Uterus (tissue), 4 donors: ENCODE data around the gene CDC42EP4. TPM values are rescaled to one million over a fixed set of nuclear protein-coding genes. Genes with fewer than 3 reads are reported as not detected.

ENCODE experiments used
- DNase-seq, 2 donors: peaks; one replicate each; pipeline ENCODE4 v3.0.0-alpha.2; 2019 to 2020
- H3K27ac ChIP-seq, 2 donors: fragments of 200-600 bp; sonication (generic); 1 replicate in 1 of 2; 2 replicates in 1 of 2; pipeline ENCODE4 v1.5.1; 2016 to 2018
- H3K27me3 ChIP-seq, 2 donors: fragments of 200-600 bp; sonication (generic); one replicate each; pipeline ENCODE4 v1.5.1; 2018 to 2019; ENCODE audit warnings: control low read depth in 1 of 2
- H3K36me3 ChIP-seq, 2 donors: fragments of 200-600 bp; sonication (generic); one replicate each; pipeline ENCODE4 v1.5.1; 2019; ENCODE audit warnings: control low read depth in 1 of 2
- H3K4me1 ChIP-seq, 2 donors: fragments of 200-600 bp; sonication (generic); one replicate each; pipeline ENCODE4 v1.5.1; 2018 to 2019; ENCODE audit warnings: control low read depth in 1 of 2
- H3K4me3 ChIP-seq, 2 donors: fragments of 200-600 bp; sonication (generic); 1 replicate in 1 of 2; 2 replicates in 1 of 2; pipeline ENCODE4 v1.5.1; 2018 to 2019; ENCODE audit warnings: mild to moderate bottlenecking in 1 of 2
- H3K9me3 ChIP-seq, 2 donors: fragments of 200-600 bp; sonication (generic); one replicate each; pipeline ENCODE4 v1.5.1; 2019; ENCODE audit warnings: control low read depth in 1 of 2
- POLR2A ChIP-seq, 2 donors: fragments of 450-650 bp; IDR thresholded peaks; one replicate each; pipeline ENCODE4 v1.6.1; 2016; ENCODE audit warnings: antibody characterized with exemption in 2 of 2, mild to moderate bottlenecking in 1 of 2, moderate library complexity in 1 of 2
- intact Hi-C: fragments of 100-400 bp; cut with DNase I; formaldehyde crosslinking; loops from one replicate; pipeline ENCODE4 v1.15.1; 2023; ENCODE audit warnings: low total_unique reads
- total RNA-seq, 4 donors: library from RNA; depleted of rRNA in 3 of 4; stranded (reverse); fragments of >200 nt in 3 of 4; gene quantifications; one replicate each; pipeline versions ENCODE4 v1.1.0 to v1.2.4, GENCODE V29; 2014 to 2023
- TF ChIP-seq, protein P1 (sequence below), 4 experiments: fragments of 200-600 bp in 2 of 4; fragments of 450-650 bp in 2 of 4; sonication (generic) in 2 of 4; IDR thresholded peaks; one replicate each; pipeline ENCODE4 v1.5.1; 2016 to 2019; ENCODE audit warnings: antibody characterized with exemption in 4 of 4, mild to moderate bottlenecking in 2 of 4, moderate library complexity in 1 of 4
- donor health status: DM: yes; HTN: yes; CAD: no.

The CDC42EP4 gene
- total RNA-seq, 4 donors from 2014 or later, result 26.6 to 131 (median 70.7) TPM

GRCh38 chr17:73249700-73250099, 62.1 kb downstream of the CDC42EP4 start:
- Histone ChIP-seq H3K27ac (no peak overlapping the region), H3K36me3 (no peaks in the 10 kb centered on the region), H3K27me3 (no peaks in the 10 kb centered on the region), H3K4me3 (no peak overlapping the region), H3K9me3 (no peaks in the 10 kb centered on the region), H3K4me1 (no peaks in the 10 kb centered on the region)
- TF ChIP-seq POLR2A (IDR thresholded peaks at IDR 0.05), result no peak
- TF ChIP-seq, protein P1, sequence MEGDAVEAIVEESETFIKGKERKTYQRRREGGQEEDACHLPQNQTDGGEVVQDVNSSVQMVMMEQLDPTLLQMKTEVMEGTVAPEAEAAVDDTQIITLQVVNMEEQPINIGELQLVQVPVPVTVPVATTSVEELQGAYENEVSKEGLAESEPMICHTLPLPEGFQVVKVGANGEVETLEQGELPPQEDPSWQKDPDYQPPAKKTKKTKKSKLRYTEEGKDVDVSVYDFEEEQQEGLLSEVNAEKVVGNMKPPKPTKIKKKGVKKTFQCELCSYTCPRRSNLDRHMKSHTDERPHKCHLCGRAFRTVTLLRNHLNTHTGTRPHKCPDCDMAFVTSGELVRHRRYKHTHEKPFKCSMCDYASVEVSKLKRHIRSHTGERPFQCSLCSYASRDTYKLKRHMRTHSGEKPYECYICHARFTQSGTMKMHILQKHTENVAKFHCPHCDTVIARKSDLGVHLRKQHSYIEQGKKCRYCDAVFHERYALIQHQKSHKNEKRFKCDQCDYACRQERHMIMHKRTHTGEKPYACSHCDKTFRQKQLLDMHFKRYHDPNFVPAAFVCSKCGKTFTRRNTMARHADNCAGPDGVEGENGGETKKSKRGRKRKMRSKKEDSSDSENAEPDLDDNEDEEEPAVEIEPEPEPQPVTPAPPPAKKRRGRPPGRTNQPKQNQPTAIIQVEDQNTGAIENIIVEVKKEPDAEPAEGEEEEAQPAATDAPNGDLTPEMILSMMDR (IDR thresholded peaks at IDR 0.05), result no peak
- DNase-seq, result no peak
- intact Hi-C loops, result loop anchor here (10.0 kb wide), 1 partner anchor 65 kb away; the partner anchor contains the start of gene CDC42EP4

DNA sequence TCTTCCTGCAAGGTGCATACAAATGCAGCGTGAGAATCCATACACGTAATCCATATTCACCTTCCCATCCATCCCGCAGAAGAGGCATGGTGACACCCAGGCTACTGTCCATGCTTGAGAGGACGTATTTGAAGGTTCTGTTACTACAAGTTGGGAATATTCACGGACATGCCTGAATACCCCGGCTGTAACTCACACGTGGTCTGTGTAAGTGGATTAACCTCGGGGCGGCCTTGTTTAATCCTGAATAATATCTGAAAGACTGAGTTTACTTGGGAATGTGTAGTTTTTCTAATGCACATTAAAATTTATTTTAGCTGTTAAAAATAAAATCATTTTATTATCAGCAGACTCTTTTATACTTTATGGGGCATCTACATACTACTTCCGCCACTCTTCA, 63.3 kb downstream of the CDC42EP4 start:
- H3K36me3 ChIP-seq, result no peaks in the 10 kb centered on the region
- H3K4me3 ChIP-seq, result no peak overlapping the region
- H3K9me3 ChIP-seq, result no peaks in the 10 kb centered on the region
- H3K4me1 ChIP-seq, result no peaks in the 10 kb centered on the region
- intact Hi-C loops, result no loop called here
- TF ChIP-seq, protein P1 (IDR thresholded peaks at IDR 0.05), result no peak
- no peak for TF ChIP-seq POLR2A (IDR thresholded peaks at IDR 0.05)
- no peak overlapping the region for H3K27ac ChIP-seq
- DNase-seq, result no peak
- H3K27me3 ChIP-seq, result no peaks in the 10 kb centered on the region

GRCh38 chr17:73247726-73248125, 64.1 kb downstream of the CDC42EP4 start:
- H3K27ac ChIP-seq, result no peak overlapping the region
- intact Hi-C loops, result no loop called here
- no peak overlapping the region for H3K4me3 ChIP-seq
- H3K9me3 ChIP-seq, result no peaks in the 10 kb centered on the region
- no peaks in the 10 kb centered on the region for H3K27me3 ChIP-seq
- H3K36me3 ChIP-seq, result no peaks in the 10 kb centered on the region
- TF ChIP-seq POLR2A (IDR thresholded peaks at IDR 0.05), result no peak
- TF ChIP-seq, protein P1 (IDR thresholded peaks at IDR 0.05), result no peak
- DNase-seq, result no peak
- H3K4me1 ChIP-seq, result no peaks in the 10 kb centered on the region

GRCh38 chr17:73240561-73240960, 71.2 kb downstream of the CDC42EP4 start:
- Histone ChIP-seq H3K27ac (no peak overlapping the region), H3K9me3 (no peaks in the 10 kb centered on the region), H3K27me3 (no peaks in the 10 kb centered on the region), H3K4me1 (no peaks in the 10 kb centered on the region), H3K4me3 (no peak overlapping the region), H3K36me3 (no peaks in the 10 kb centered on the region)
- TF ChIP-seq, protein P1 (IDR thresholded peaks at IDR 0.05), result no peak
- intact Hi-C loops, result no loop called here
- no peak for DNase-seq

DNA sequence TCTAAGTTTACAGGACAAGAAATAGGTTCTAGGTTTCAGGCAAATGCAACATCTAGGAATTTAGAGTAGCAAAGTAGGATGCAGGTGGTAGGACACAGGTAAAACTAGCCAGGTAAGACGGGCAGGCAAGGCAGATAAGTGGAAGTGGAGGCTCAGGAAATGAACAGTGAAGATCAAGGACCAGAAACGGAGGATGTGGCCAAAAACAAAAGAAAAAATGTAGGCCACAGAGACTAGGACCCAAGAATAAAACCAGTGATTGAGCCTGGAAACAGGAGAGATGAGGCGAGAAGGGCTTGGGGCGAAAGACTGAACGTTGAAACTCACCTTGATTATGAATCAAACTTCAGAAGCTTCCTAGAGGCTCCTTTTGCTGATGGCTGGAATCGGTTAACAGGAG, 74.1 kb downstream of the CDC42EP4 start:
- no peak overlapping the region for H3K27ac ChIP-seq
- H3K27me3 ChIP-seq, result no peaks in the 10 kb centered on the region
- intact Hi-C loops, result no loop called here
- H3K4me3 ChIP-seq, result no peak overlapping the region
- H3K4me1 ChIP-seq, result no peaks in the 10 kb centered on the region
- H3K36me3 ChIP-seq, result no peaks in the 10 kb centered on the region
- TF ChIP-seq, protein P1 (IDR thresholded peaks at IDR 0.05), result no peak
- no peak for TF ChIP-seq POLR2A (IDR thresholded peaks at IDR 0.05)
- no peaks in the 10 kb centered on the region for H3K9me3 ChIP-seq
- DNase-seq, result no peak
